IPS DF 4.7 (cell line): ENCODE results near the gene TEPSIN.

Experiments
- DNase-seq: peaks from one replicate; pipeline ENCODE4 v3.0.0-alpha.2; 2013; ENCODE audit warnings: low spot score; ENCODE audit errors: extremely low read depth

Gene TEPSIN

DNA sequence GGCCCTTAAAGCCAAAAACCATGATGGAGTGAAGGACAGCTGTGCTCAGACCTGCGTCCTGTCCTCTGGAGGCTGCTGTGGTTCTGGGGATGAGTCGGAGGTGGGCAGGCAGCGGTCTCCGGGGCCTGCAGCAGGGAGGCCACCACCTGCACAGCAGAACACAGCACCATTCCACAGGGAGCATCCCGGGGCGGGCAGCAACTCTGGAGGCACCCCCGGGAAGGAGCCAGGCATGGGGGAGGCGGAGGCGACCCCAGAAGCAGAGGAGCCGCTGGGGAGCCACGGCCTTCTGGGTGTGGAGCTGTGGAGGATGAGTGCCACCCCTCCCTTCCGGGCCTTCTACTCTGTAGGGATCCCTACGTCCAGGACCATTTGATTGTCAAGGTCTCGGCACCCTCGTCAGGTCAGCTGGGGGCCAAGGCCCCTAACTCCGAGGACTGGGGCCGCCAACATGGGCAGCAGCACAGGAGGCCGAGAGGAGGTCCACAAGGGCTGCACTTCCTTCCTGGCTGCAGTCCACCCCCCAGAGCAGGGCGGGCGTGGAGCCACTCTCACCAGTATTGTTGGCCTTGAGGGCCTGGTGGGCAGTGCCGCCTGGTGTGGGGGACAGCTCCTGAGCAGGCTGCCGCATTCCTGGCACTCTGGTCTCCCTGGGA, 39.9 kb downstream of the TEPSIN start:
- no peak for DNase-seq

DNA sequence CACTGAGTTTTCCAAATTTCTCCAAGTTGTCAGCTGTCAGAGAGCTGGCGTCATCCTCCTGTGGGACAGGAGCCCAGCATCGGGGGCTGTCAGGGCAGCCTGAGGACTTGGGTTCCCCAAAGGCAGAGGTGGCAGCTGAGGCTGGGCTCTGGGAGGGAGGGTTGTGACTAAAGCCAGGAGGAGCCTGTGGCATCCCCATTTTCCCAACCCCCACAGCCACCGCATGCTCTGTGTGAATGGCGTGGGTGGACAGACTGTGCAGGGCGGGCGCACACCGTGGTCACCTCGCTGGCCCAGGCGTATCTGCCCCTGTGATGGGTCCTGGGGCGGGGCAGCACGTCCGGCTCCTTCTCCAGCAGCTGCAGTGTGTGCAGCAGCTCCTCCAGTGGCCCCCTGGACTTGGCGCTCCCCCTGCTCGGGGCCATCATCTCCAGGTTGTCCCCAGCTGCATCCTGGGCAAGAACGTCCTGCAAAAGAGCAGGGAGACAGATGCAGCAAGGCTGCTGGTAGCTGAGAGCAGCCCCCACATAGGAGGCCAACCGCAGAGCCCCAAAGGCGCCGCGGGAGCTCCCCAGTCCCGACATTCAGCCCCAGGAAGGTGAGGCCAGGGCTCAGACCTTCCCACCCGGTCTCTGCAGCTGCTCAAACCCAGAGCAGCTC, 40.9 kb downstream of the TEPSIN start:
- DNase-seq, result no peak

DNA sequence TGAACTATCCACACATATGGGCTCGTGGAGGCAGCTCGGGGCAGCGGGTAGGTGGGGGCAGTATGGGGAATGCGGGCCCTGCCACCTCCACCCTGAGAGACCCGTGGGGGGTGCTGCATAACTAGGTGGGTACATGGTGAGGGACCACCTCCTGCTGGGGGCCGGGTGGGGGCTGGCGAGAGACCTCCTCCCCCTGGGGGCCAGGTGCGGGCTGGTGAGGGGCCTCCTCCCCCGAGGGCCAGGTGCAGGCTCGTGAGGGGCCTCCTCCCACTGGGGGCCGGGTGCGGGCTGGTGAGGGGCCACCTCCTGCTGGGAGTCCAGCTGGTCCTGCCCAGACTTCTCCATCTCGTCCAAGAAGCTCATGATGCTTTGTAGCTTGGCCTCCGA, 41.5 kb downstream of the TEPSIN start:
- DNase-seq, result no peak

DNA sequence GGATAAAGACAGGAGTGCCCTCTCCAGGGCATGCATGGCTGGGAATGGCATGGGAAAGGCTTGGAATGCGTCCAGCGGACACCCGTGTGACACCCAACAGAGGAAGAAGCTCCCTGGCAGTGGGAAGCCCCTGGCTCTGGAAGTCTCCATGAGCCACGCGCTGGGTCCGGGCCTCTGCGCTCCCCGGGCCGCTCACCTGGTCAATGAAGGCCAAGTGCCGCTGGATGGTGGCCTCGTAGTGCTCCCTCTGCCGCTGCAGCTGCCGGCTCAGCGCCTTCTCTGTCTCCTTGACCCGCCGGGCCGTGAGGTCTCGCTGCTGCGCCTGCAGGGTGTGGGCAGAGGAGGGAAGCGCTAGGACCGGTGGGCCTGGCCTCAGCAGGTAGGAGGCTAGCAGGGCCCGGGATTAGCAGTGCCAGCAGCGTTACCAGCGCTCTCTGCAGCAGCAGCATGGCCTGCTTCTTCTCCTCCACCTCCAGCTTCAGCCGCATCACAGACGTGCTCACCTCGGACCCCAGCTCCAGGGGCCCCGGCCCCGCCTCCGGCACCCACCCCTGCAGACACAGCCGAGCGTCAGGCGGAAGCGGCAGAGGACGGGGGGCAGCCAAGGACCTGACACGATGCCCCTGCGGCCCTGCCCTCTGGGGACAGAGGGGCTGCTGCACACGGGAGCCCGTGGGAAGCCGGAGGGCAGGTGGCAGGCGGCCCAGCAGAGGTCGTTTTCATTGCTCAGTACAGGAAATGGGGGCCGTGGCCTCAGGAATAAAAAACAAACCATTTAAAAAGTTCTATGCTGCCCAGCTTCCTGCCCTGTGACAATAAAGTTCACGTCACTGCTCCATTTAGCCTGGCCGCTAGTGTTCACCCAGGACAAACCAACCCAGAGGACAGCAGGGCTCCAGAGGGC, 42.1 kb downstream of the TEPSIN start:
- DNase-seq, result no peak

DNA sequence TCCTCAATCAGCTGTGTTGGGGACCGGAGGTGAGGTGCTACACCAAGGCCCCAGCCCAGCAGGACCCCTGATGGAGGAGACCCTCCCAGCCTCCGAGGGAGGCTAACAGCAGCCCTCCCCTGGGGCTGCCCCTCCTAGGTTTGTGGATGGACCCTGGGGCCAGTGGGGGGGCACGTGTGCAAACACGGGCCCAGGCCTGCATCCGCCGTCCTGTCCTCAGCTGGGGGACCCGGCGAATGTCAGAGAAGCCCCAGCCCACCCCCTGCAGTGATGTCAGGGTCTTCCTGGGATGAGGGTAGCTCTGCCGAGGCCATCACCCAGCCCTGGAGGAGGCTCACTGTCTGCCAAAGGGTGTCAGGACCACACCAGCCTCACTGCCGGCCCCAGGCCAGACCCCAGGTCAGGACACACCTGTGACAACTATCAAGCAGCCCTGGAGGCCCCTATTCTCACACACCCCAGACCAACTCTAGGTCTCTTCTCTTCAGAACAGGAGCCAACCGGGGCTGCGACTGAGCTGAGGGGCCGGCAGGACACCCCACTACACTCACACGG, 42.8 kb downstream of the TEPSIN start:
- DNase-seq, result no peak

DNA sequence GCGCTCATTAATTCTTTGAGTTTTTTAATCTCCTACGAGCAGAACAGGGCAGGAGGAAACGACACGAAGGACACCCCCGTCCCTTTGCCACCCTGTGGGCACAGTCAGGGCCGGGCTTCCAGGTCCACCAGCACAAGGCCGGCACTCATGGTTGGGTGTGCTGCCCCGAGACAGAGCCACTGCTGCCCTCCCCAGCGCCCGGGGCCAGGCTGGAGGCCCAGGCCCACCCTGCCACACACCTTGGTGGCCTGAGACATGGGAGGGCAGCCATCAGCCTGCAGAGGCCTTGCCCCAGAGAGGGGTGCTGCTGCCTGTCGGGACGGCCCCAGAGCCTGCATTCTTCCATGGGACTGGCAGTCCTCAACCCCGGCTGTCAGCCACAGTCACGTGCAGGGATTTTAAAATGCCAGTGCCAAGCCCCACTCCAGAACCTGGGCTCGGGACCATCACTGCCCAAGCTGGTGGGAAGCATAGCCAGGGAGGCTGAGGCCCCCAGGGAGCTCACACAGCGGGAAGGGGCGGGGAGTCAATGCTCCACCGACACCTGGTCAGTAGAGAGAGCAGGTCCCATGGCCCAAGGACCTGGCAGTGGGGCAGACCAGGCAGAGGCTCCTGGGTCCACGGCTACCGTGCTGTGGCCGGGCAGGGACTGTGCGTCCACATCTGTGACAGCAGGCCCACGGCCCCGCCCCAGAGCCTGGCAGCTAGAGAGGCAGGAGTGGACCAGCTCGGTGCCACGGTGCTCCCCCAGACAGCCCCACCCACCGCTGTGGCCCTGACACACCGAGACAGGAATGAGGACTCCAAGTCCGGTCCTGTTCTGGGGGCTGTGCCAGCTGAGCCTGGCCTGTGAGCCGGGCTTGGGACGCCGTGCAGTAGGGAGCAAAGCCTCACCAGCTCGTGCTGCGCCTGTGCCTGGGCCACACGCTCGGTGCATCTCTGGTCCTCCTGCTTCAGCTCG, 43.6 kb downstream of the TEPSIN start:
- DNase-seq, result no peak

DNA sequence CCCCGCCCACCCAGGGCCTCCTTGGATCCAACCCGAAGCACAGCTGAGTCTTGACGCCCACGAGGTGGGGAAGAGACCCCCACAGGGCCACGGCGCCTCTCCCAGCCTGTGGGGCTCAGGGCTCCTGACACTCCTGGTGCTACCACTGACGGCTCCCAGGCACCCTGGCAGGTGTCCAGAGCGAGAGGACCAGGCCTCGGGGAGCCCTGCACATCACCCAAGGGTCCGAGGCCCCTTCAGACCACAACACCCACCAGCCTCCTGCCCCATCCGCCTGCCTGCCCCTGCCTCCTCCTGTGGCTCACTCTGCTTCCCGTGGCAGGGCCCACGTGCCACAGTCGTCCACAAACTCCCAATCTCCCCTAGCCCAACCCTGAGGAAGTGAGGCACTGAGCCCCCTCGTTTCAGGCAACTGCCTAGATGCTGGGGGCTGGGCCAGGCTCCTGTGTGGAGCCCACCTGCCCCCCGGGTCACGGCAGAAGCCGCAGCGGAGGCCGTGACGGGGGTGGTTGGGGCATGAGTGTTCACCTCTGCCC, 44.6 kb downstream of the TEPSIN start:
- no peak for DNase-seq

DNA sequence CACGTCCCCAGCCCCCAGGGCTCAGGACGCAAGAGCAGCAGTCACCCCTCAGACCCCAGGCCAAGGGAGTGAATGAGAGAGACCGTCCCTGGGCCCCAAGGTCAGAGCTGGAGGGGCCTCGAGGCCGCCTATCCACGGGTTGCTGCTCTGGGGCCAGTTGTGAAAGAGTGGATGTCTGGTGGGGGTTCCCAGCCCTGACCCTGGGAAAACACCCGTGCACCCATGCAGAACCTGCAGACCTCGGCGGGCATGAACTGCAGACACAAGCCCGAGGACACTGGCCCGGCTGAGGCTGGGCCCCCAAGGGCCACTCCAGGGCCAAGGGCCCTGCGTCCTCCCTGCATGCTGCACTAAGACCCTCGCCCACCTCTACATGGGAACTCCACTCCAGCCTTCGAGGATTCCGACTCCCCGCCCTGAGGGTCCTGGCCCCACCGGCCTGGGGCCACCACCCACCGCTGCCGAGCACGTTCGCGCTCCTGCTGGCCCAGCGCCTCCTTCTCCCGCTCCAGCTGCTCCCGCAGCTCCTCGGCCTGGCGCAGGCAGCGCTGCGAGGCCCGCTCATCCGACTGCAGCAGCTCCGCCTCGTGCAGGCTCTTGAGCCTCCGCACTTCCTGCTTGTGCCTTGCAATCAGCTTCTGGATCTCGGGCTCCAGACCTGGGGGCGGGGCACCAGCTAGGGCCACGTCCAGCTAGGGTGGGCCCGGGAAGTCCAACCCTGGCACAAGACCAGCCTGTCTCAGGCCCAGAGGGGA, 45.2 kb downstream of the TEPSIN start:
- no peak for DNase-seq

DNA sequence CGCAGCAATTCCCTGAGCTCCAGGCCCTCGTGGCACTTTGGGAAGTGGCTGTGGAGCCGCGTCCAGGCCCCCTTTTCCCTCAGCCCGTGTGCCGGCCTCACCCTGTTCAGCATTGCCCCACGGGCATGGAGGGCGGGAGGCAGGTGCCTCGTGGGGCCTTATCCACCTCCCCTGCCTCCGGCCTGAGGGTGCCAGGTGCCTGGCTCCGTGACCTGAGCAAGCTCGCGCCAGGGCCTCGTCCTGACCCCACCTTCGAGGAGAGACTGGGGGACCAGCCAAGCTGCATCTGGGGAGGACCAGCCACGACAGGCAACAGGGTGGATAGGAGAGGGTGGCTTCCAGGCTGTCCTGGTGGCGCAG, 45.8 kb downstream of the TEPSIN start:
- no peak for DNase-seq

DNA sequence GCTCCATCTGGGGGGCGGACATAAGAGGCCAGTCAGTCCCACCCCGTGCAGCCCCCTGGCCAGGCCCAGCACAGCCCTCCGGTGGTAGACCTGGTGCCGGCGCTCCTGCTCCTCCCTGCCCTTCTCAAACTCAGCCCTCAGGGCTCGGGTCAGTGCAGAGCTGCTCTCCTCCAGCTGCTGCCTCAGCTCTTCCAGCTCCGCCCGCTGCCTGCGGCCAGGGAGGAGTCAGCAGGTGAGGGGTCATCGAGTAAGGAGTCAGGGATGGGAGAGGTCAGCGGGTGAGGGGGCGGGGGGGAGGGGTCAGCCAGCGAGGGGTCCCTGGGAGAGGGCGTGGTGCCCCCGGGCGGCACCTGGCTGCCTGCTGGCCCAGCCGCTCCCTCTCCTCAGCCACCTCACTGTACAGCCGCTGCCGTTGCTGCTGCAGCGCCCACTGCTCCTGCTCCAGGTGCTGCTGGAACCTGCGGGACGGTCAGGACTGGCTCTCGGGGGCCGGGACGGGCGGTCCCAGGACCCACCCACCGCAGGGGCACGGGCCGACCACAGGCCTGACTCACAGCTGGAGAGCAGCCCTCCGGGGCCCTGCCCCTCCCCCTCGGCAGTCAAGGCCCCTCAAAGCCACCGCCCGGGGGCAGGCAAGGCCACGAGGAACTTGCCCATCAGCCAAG, 46.3 kb downstream of the TEPSIN start:
- no peak for DNase-seq

DNA sequence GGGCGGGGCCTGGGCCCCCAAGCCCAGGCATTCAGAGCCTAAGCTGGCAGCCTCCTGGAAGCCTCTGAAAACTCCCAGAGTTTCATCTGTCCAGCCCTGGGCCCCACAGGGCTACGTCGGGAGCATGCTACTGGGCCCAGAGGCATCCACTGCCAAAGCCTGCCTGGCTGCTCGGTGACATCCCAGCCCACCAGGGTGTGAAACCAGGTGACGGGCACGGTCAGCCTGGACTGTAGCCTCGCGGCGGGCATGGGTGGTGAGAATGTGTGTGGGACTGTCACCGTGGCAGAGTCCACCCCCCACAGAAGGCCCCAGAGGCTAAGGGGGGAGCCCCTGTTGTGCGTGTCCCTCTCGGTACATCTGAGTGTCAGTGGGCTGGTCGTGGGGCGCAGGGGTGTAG, 47.2 kb downstream of the TEPSIN start:
- no peak for DNase-seq

DNA sequence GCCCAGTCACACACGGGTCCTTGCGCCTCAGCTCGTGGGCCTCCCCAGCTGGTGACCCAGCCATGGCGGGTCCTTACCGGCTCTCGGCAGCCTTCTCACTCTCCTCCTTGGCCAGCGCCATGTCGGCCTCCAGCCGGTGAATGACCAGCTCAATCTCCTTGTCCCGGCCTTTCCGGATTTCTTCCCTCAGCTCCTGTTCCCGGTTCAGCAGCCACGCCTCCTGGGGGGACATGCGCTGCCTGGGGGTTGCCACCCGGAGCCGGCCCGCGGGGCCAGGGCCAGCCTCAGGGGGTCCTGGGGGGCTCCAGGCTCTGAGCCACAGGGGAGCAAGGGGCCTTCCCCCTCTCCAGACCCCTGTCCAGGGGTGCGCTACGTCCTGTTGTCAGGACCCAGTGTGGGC, 47.7 kb downstream of the TEPSIN start:
- no peak for DNase-seq

DNA sequence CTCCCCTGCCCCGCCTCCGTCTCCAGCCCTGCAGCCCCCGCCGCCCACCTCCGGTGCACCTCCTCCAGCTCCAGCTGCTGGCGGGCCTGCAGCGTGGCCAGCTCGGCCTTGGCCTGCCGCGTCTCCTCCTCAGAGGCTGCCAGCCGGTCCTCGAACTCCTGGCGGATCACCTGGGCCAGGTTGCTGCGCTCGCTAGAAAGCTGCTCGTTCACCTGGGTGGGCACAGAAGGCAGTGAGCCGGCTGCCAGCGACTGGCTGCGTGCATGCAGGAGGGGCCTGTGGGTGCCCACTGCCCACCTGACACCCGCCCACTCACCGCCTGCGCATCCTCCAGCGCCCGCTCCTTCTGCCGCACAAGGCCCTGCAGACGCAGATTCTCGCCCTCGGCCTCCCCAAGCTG, 48.3 kb downstream of the TEPSIN start:
- DNase-seq, result no peak

DNA sequence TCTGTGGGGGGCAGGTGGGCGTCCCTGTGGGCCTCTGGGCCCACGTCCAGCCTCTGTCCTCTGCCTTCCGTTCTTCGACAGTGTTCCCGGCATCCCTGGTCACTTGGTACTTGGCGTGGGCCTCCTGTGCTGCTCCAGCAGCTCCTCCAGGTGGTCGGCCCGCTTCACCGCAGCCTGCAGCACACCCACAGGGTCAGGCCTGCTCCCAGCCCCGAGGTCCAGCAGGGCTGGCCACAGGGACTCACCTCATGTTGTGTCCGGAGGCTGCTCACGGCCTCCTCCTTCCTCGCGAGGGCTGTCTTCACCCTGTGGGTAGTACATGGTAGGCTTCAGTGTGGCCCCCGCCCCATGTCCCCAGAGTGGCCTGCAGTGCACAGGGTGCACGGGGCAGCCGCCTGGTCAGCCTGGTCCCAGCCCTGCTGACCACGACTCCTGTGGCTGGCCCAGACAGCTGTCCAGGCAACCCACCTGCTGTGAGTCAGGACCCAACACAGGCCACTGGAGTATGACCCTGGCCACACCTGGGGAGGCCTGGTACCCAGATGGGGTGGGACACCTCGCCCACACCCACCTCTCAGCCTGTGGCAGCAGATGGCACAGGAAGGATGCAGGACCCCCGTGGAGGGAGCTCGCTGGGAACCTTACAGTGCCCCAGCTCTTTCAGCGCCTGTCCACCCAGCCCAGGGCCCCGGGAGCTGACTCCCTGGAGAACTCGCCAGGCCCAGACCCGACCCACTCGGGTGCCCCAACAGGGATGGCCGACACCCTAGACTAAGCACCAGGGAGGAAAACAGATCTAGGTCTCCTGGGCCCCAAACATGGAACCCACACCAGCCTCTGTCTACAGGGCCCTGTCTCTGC, 49.0 kb downstream of the TEPSIN start:
- DNase-seq, result no peak

DNA sequence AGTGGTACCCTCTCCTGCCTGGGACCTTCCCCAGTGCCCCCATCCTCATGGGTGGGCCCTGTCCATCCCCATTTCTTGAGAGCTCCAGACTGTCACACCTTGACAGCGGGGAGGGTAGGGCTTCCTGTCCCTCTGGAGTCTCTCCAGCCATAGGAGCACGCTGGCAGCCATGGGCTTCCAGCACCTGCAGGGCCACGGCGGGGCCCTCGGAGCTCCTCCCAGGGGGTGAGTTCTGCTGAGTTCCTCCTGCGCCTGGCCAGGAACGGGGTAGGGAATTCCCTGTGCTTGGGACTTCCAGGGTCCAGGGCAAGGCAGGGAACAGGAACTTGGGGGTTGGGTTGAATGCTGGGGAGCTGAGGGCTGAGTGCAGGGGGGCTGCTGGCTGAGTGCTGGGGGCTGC, 49.8 kb downstream of the TEPSIN start:
- DNase-seq, result no peak

DNA sequence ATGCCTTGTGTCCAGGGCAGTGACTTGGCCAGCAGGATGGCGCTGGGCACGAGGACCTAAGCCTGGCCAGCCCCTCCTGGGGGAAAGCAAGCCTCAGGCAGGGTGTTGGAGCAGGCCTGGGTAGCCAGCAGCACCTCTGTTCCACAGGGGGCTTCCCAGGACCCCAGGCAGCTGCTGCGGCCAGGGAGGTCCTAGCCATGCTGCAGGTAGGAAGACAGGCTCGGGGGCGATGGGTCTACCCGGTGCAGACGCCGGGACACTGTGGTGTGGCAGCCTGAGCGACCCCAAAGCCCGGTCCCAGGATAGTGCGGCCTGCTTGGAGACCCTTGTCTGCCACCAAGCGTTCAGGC, 50.4 kb downstream of the TEPSIN start:
- DNase-seq, result no peak

DNA sequence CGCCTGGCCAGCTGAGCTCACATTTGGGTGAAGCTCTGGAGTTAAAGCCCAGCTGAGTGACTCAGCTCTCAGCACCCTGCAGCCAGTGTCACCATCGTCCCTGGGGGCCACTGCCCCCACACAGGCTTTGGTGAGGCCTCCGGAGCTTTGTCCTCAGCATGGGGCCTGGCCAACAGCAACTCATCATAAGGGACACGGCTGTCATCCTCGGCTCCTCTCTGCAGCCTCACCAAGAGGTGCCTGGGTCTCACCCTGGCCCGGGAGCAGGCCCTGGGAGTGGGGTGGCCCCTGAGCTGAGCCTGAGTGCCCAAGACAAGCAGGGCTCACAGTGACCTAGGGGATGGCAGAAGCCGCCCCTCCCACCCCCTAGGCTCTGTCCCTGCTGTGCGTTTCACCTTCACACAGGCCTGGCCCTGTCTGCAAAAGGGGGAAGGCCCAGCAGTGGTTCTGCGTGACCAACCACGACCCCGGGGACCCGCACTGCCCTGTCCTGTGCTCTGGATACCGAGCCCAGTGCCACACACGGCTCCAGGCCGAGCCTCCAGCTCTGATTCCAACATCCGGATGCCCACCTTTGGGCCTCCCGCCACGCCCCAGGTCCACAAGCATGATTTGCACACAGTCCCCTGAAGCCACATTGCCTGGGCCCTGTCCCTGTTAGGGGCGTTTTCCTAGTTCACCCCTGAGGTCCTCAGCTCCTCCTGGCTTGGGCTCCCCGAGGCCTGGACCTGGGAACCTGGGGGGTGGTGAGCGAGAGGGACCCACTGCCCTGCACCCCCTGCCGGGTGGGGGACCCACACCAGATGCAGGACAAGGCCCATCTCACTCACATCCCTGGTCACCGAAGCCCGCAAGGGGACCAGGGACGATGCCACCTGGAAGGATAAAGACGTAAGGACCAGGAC, 51.0 kb downstream of the TEPSIN start:
- no peak for DNase-seq

DNA sequence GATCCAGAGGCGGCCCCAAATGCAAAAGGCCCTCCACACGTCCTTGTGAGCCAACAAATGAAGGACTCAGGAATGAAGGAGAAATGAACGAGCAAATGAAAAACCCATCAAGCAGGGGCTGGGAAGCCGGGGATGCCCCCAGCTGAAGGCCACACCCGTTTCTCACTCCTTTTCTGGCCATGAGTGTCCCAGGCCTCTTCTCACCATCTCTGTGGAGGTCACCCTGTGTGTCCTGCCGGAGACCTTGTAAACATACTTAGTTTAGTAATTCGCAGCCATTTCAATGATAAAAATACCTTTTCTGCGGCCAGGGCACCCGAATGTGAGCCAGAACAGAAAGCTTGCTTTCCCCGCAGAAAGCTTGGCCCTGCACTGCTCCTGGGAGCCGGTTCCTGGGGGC, 51.7 kb downstream of the TEPSIN start:
- no peak for DNase-seq
